A549 (cell line): ENCODE measurements around the gene CACFD1. TPM values are rescaled to one million over a fixed set of nuclear protein-coding genes. Genes with fewer than 3 reads are reported as not detected.

Experiments
- ATAC-seq, 2 experiments: fragments of 200-7000 bp in 1 of 2; fragments of >200 bp in 1 of 2; cut with Nextera tagmentation in 1 of 2; cut with Tn5 transposase in 1 of 2; 3 replicates each; pipeline versions ENCODE4 v1.8.0 to v1.9.1; 2018 to 2020; ENCODE audit warnings: mild to moderate bottlenecking in 1 of 2, moderate library complexity in 1 of 2
- CTCF ChIA-PET: fragments of 300-600 bp; sonication (Branson Sonifier 250); formaldehyde crosslinking; extraction: SDS; loops from one replicate; lab custom pipeline; 2021; ENCODE audit warnings: antibody characterized with exemption, inconsistent platforms; lab: Yijun Ruan, JAX
- POLR2A ChIA-PET: fragments of 350-600 bp; formaldehyde crosslinking; extraction: SDS; loops from one replicate; lab custom pipeline; 2021; ENCODE audit warnings: antibody characterized with exemption, inconsistent platforms; lab: Yijun Ruan, JAX
- DNase-seq, 2 experiments: peaks; one replicate each; pipeline versions ENCODE4 v3.0.0 to v3.0.0-alpha.2; 2011 to 2016; ENCODE audit warnings: low read depth in 1 of 2, low spot score in 1 of 2
- FAIRE-seq: peaks from 2 replicates; lab custom pipeline; 2011; peaks lifted over from hg19 to GRCh38; lab: Jason Lieb, UNC
- H3K27ac ChIP-seq, 2 experiments: fragments of >200 bp; sonication (Bioruptor Twin); formaldehyde crosslinking; 3 replicates each; pipeline ENCODE4 v1.5.1; 2016 to 2017
- H3K4me1 ChIP-seq: fragments of >200 bp; sonication (Bioruptor Twin); formaldehyde crosslinking; 3 replicates; pipeline ENCODE4 v1.6.1; 2016
- H3K4me2 ChIP-seq: fragments of >200 bp; sonication (Bioruptor Twin); formaldehyde crosslinking; 3 replicates; pipeline ENCODE4 v1.6.1; 2016
- H3K4me3 ChIP-seq: fragments of >200 bp; sonication (Bioruptor Twin); formaldehyde crosslinking; 3 replicates; pipeline ENCODE4 v1.5.1; 2016
- H3K9me3 ChIP-seq: fragments of >200 bp; sonication (Bioruptor Twin); formaldehyde crosslinking; 3 replicates; pipeline ENCODE4 v1.6.1; 2016
- BHLHE40 ChIP-seq: IDR thresholded peaks from 2 replicates; pipeline ENCODE4 v1.6.1; 2012; ENCODE audit warnings: low read depth, low read length, inconsistent platforms
- CBX8 ChIP-seq: fragments of 200-600 bp; sonication (generic); IDR thresholded peaks from 2 replicates; pipeline ENCODE4 v1.6.1; 2016
- CHD2 ChIP-seq: fragments of 150-350 bp; IDR thresholded peaks from 2 replicates; pipeline ENCODE4 v1.6.1; 2014; ENCODE audit warnings: low read length; ENCODE audit not compliant: partially characterized antibody
- CHD4 ChIP-seq: fragments of 200-600 bp; sonication (generic); IDR thresholded peaks from 2 replicates; pipeline ENCODE4 v1.6.1; 2016; ENCODE audit warnings: antibody characterized with exemption, mild to moderate bottlenecking, borderline replicate concordance
- EP300 ChIP-seq, 2 experiments: fragments of >200 bp; sonication (Bioruptor Twin); formaldehyde crosslinking; IDR thresholded peaks; 2 replicates in 1 of 2; 3 replicates in 1 of 2; pipeline ENCODE4 v1.6.1; 2016 to 2017
- FOSB ChIP-seq: fragments of 250-450 bp; sonication (Bioruptor Pico); IDR thresholded peaks from 2 replicates; pipeline ENCODE4 v1.5.0; 2020; ENCODE audit warnings: mild to moderate bottlenecking, moderate library complexity
- FOXS1 ChIP-seq: fragments of 250-450 bp; sonication (Bioruptor Pico); IDR thresholded peaks from 2 replicates; pipeline ENCODE4 v1.5.0; 2020; ENCODE audit warnings: mild to moderate bottlenecking, moderate library complexity
- GATA3 ChIP-seq: IDR thresholded peaks from 2 replicates; pipeline ENCODE4 v1.6.1; 2012; ENCODE audit warnings: borderline replicate concordance
- HEYL ChIP-seq: fragments of 250-450 bp; sonication (Bioruptor Pico); IDR thresholded peaks from 2 replicates; pipeline ENCODE4 v1.8.0; 2021; ENCODE audit warnings: mild to moderate bottlenecking, moderate library complexity
- HOXB13 ChIP-seq: fragments of 250-450 bp; sonication (Bioruptor Pico); IDR thresholded peaks from 2 replicates; pipeline ENCODE4 v1.5.0; 2020; ENCODE audit warnings: low read depth, mild to moderate bottlenecking, moderate library complexity
- HOXB5 ChIP-seq: fragments of 250-450 bp; sonication (Bioruptor Pico); IDR thresholded peaks from 2 replicates; pipeline ENCODE4 v1.5.0; 2020; ENCODE audit warnings: mild to moderate bottlenecking, moderate library complexity
- KDM1A ChIP-seq: fragments of 200-600 bp; sonication (generic); IDR thresholded peaks from 2 replicates; pipeline ENCODE4 v1.6.1; 2016; ENCODE audit warnings: low read depth, mild to moderate bottlenecking
- MAFK ChIP-seq: fragments of 450-650 bp; IDR thresholded peaks from 2 replicates; pipeline ENCODE4 v1.6.1; 2014; ENCODE audit not compliant: partially characterized antibody
- NFE2L2 ChIP-seq: fragments of 150-350 bp; conservative IDR thresholded peaks from 2 replicates; pipeline ENCODE4 v1.6.1; 2014; ENCODE audit warnings: low read length
- POLR2AphosphoS2 ChIP-seq: conservative IDR thresholded peaks from 2 replicates; pipeline ENCODE4 v1.6.1; 2012; ENCODE audit warnings: low read length, improper control_type of control experiment, inconsistent platforms
- RAD21 ChIP-seq, 2 experiments: fragments of >200 bp in 1 of 2; sonication (Bioruptor Twin) in 1 of 2; formaldehyde crosslinking in 1 of 2; IDR thresholded peaks in 1 of 2; conservative IDR thresholded peaks in 1 of 2; 2 replicates in 1 of 2; 3 replicates in 1 of 2; pipeline ENCODE4 v1.6.1; 2012 to 2018; ENCODE audit warnings: inconsistent platforms in 1 of 2
- SMC3 ChIP-seq: fragments of >200 bp; sonication (Bioruptor Twin); formaldehyde crosslinking; IDR thresholded peaks from 3 replicates; pipeline ENCODE4 v1.6.1; 2018; ENCODE audit warnings: inconsistent platforms
- SREBF2 ChIP-seq: fragments of 450-650 bp; IDR thresholded peaks from 2 replicates; pipeline ENCODE4 v1.6.1; 2014; ENCODE audit warnings: mild to moderate bottlenecking, moderate library complexity
- TFCP2L1 ChIP-seq: fragments of 250-450 bp; sonication (Bioruptor Pico); IDR thresholded peaks from 2 replicates; pipeline ENCODE4 v1.5.0; 2021; ENCODE audit warnings: mild to moderate bottlenecking
- TP53 ChIP-seq: fragments of 250-450 bp; sonication (Bioruptor Pico); IDR thresholded peaks from 2 replicates; pipeline ENCODE4 v1.5.0; 2021; ENCODE audit warnings: mild to moderate bottlenecking, moderate library complexity
- ZNF302 ChIP-seq: fragments of 250-450 bp; sonication (Bioruptor Pico); IDR thresholded peaks from 2 replicates; pipeline ENCODE4 v1.9.0; 2021; ENCODE audit warnings: inconsistent platforms, mild to moderate bottlenecking, moderate library complexity
- WGBS: methylation state at CpG from one replicate; pipeline ENCODE4 v1.1.6; 2017; ENCODE audit errors: missing lambda C conversion rate; 5-methylcytosine and 5-hydroxymethylcytosine counted together
- polyA plus RNA-seq, 4 experiments: library from polyadenylated mRNA; depleted of rRNA in 3 of 4; stranded (reverse); fragments of >200 nt; fragmentation: RNase III in 1 of 4; extraction: RNeasy Plus Mini Kit Qiagen cat#74134 plus additional on column Dnase treatment in 1 of 4; gene quantifications; 2 replicates in 3 of 4; 3 replicates in 1 of 4; pipeline ENCODE4 v1.2.3, GENCODE V29; 2011 to 2017
- TF ChIP-seq, protein P1 (sequence below): fragments of 450-650 bp; IDR thresholded peaks from 2 replicates; pipeline ENCODE4 v1.6.1; 2014; ENCODE audit warnings: antibody characterized with exemption
- TF ChIP-seq, protein P2 (sequence below): fragments of >200 bp; sonication (Bioruptor Twin); formaldehyde crosslinking; IDR thresholded peaks from 3 replicates; pipeline ENCODE4 v1.6.1; 2016

CACFD1 gene
- polyA plus RNA-seq, 2 of the 4 experiments (the other 2 are of a cell fraction) = 5.0 to 8.0 TPM

DNA sequence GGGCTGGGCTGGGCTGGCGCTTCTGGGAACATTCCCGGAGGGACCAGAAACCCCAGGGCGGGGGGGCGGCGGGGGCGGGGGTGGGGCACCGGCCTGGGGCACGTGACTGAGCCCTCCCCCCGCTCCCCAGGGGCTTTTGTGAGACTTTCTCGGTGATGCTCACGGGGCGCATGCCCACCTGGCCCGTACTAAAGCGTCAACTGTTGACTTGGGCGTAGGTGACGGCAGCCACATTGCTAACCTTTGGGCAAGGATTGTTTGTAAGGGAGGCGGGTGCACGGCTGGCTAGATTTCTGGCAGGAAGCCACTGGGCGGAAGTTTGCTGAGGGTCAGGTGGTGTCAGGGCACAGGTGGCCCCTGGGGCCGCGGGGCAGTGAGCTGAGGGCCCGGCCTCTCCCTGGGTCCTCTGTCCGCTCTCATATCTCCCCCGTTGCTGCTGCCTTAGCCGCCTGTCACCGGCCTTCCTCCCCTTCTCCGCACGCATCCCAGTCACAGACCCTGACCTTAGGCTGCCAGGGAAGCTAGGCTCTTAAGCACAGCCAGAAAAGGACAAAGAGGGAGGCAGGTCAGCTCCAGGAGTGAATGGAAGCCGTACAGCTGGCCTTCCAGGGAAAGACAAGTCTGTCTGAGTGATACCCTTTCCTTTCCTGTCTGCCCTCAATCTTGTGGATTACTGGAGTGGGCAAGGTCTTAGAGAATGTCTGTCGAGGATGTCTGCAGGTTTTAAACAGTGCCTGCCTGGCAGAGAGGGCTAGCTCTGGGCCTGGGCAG, 812 bp downstream of the CACFD1 start:
- H3K27ac ChIP-seq = peak overlapping the region; percentile 97 to 98
- ATAC-seq (peak; percentile 1 to 2; a peak in 4 of 6 replicates), FAIRE-seq (no peak), DNase-seq (peak; percentile 38 to 77)
- TF ChIP-seq BHLHE40 (peak; percentile 52), TFCP2L1 (CRISPR knock-in tag) (0 out of 2 replicates have a peak, but pooled peaks have one; percentile 23), RAD21 (conservative IDR thresholded peaks at IDR 0.05 in 1 of 2, IDR thresholded peaks at IDR 0.05 in 1 of 2) (no peak)
- TF ChIP-seq, protein P1, sequence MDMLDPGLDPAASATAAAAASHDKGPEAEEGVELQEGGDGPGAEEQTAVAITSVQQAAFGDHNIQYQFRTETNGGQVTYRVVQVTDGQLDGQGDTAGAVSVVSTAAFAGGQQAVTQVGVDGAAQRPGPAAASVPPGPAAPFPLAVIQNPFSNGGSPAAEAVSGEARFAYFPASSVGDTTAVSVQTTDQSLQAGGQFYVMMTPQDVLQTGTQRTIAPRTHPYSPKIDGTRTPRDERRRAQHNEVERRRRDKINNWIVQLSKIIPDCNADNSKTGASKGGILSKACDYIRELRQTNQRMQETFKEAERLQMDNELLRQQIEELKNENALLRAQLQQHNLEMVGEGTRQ = peak; percentile 64
- peak overlapping the region; percentile 70 for H3K4me2 ChIP-seq
- H3K4me1 ChIP-seq = peaks cover 16% of the 10 kb centered on the region
- 36% methylated on average over 20 of the region's 30 CpGs for WGBS
- ChIA-PET CTCF (interaction anchor here (0.6 to 12.2 kb wide), 6 partner anchors 8 to 58 kb away, joined by 3 to 58 read pairs (median 4); no protein-coding TSS in a partner anchor), POLR2A (interaction anchor here (0.9 to 2.0 kb wide), 9 partner anchors 8 to 113 kb away, joined by 3 to 14 read pairs (median 5); partner anchors contain the start of genes MED22, RPL7A, SLC2A6 and STKLD1)
- H3K4me3 ChIP-seq = peak overlapping the region; percentile 78
- no peaks in the 10 kb centered on the region for H3K9me3 ChIP-seq

DNA sequence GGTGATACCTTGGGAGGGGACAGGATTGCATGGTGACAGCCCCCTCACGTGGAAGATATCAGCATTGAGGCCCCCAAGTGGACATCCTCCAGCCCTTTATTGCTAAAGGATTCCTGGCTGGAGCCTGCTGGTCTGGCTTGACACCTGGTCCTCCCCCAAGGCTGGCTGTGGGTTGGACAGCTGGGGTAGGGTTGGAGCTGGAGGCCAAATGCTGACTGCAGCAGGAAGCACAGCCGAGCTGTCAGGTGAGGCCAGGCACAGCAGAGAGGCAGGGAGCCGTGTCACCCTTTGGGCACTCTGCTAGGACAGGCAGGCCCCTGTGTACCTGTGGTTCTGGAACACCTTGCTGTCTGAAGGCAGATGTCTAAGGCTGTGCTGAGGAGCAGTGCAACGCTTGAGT, 2.2 kb downstream of the CACFD1 start:
- no peaks in the 10 kb centered on the region for H3K9me3 ChIP-seq
- WGBS = 67% methylated on average over 2 of the region's 4 CpGs
- DNase-seq (no peak), ATAC-seq (no peak), FAIRE-seq (no peak)
- ChIA-PET POLR2A (interaction anchor here (1.2 kb wide), 1 partner anchor 17 kb away, joined by 3 read pairs; the partner anchor contains the start of gene SLC2A6), CTCF (interaction anchor here (1.2 to 12.2 kb wide), 4 partner anchors 15 to 59 kb away, joined by 3 to 58 read pairs (median 5); no protein-coding TSS in a partner anchor)
- no peak overlapping the region for H3K4me2 ChIP-seq
- H3K4me1 ChIP-seq = peaks cover 16% of the 10 kb centered on the region
- H3K27ac ChIP-seq = no peak overlapping the region
- no peak for TF ChIP-seq HOXB5 (CRISPR knock-in tag)
- no peak for TF ChIP-seq HOXB13 (CRISPR knock-in tag)
- no peak for TF ChIP-seq SREBF2
- no peak for TF ChIP-seq HEYL
- no peak for TF ChIP-seq EP300 (IDR thresholded peaks at IDR 0.05)
- no peak for TF ChIP-seq GATA3
- TF ChIP-seq CHD2 = no peak
- TF ChIP-seq CHD4 = no peak
- TF ChIP-seq KDM1A = no peak
- TF ChIP-seq, protein P2, sequence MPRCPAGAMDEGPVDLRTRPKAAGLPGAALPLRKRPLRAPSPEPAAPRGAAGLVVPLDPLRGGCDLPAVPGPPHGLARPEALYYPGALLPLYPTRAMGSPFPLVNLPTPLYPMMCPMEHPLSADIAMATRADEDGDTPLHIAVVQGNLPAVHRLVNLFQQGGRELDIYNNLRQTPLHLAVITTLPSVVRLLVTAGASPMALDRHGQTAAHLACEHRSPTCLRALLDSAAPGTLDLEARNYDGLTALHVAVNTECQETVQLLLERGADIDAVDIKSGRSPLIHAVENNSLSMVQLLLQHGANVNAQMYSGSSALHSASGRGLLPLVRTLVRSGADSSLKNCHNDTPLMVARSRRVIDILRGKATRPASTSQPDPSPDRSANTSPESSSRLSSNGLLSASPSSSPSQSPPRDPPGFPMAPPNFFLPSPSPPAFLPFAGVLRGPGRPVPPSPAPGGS = no peak
- TF ChIP-seq FOXS1 = no peak
- TF ChIP-seq MAFK = no peak
- TF ChIP-seq TP53 (CRISPR knock-in tag) = no peak
- no peak for TF ChIP-seq POLR2AphosphoS2
- TF ChIP-seq ZNF302 (CRISPR knock-in tag) = no peak
- no peak for TF ChIP-seq SMC3
- TF ChIP-seq FOSB = no peak
- no peak for TF ChIP-seq NFE2L2
- TF ChIP-seq CBX8 = no peak
- TF ChIP-seq, all 56 proteins: peak for 0
- H3K4me3 ChIP-seq = no peak overlapping the region
